SK-N-SH treated with all-trans-retinoic acid at 6 μM for 48 hours (cell line): ENCODE results near the gene DAAM2.

ENCODE experiments used
- ATAC-seq: fragments of 200-7000 bp; cut with Tn5 transposase; 3 replicates; pipeline ENCODE4 v1.9.1; 2020; ENCODE audit warnings: mild to moderate bottlenecking, moderate library complexity
- ARNTL ChIP-seq: fragments of 450-650 bp; formaldehyde crosslinking; IDR thresholded peaks from 2 replicates; pipeline ENCODE4 v1.5.0; 2020; ENCODE audit warnings: low read depth, mild to moderate bottlenecking, moderate library complexity, borderline replicate concordance
- BACH2 ChIP-seq: fragments of 250-450 bp; sonication (Bioruptor Pico); IDR thresholded peaks from 2 replicates; pipeline ENCODE4 v1.9.0; 2021; ENCODE audit warnings: mild to moderate bottlenecking, borderline replicate concordance
- CSDC2 ChIP-seq: fragments of 250-450 bp; sonication (Bioruptor Pico); IDR thresholded peaks from 2 replicates; pipeline ENCODE4 v1.5.0; 2020; ENCODE audit warnings: mild to moderate bottlenecking, moderate library complexity
- ESRRG ChIP-seq: fragments of 250-450 bp; sonication (Bioruptor Pico); IDR thresholded peaks from 2 replicates; pipeline ENCODE4 v1.6.1; 2021; ENCODE audit warnings: mild to moderate bottlenecking
- GLIS3 ChIP-seq: fragments of 250-450 bp; sonication (Bioruptor Pico); IDR thresholded peaks from 2 replicates; pipeline ENCODE4 v1.5.0; 2020; ENCODE audit warnings: mild to moderate bottlenecking, moderate library complexity
- ISL1 ChIP-seq: fragments of 250-450 bp; sonication (Bioruptor Pico); IDR thresholded peaks from 2 replicates; pipeline ENCODE4 v2.1.2; 2022; ENCODE audit warnings: mild to moderate bottlenecking, moderate library complexity
- OSR1 ChIP-seq: fragments of 250-450 bp; sonication (Bioruptor Pico); IDR thresholded peaks from 2 replicates; pipeline ENCODE4 v1.8.0; 2022; ENCODE audit warnings: moderate library complexity, mild to moderate bottlenecking, inconsistent platforms
- PPARA ChIP-seq: fragments of 250-450 bp; sonication (Bioruptor Pico); IDR thresholded peaks from 2 replicates; pipeline ENCODE4 v1.5.0; 2020; ENCODE audit warnings: mild to moderate bottlenecking, borderline replicate concordance
- RARB ChIP-seq: fragments of 250-450 bp; sonication (Bioruptor Pico); IDR thresholded peaks from 2 replicates; pipeline ENCODE4 v1.8.0; 2021; ENCODE audit warnings: mild to moderate bottlenecking, moderate library complexity
- SNAI2 ChIP-seq: fragments of 250-450 bp; sonication (Bioruptor Pico); IDR thresholded peaks from 2 replicates; pipeline ENCODE4 v1.5.0; 2020; ENCODE audit warnings: mild to moderate bottlenecking, moderate library complexity
- TCF4 ChIP-seq: fragments of 250-450 bp; sonication (Bioruptor Pico); IDR thresholded peaks from 2 replicates; pipeline ENCODE4 v1.8.0; 2021; ENCODE audit warnings: mild to moderate bottlenecking, moderate library complexity, borderline replicate concordance
- TOX ChIP-seq: fragments of 250-450 bp; sonication (Bioruptor Pico); IDR thresholded peaks from 2 replicates; pipeline ENCODE4 v1.8.0; 2021; ENCODE audit warnings: mild to moderate bottlenecking, moderate library complexity, borderline replicate concordance
- ZC3H10 ChIP-seq: fragments of 250-450 bp; sonication (Bioruptor Pico); IDR thresholded peaks from 2 replicates; pipeline ENCODE4 v1.5.1; 2021; ENCODE audit warnings: mild to moderate bottlenecking, moderate library complexity
- ZFP3 ChIP-seq: fragments of 250-450 bp; sonication (Bioruptor Pico); IDR thresholded peaks from 2 replicates; pipeline ENCODE4 v1.5.0; 2020; ENCODE audit warnings: mild to moderate bottlenecking, moderate library complexity
- ZFP30 ChIP-seq: fragments of 450-650 bp; formaldehyde crosslinking; IDR thresholded peaks from 2 replicates; pipeline ENCODE4 v1.5.0; 2022; ENCODE audit warnings: mild to moderate bottlenecking, moderate library complexity
- ZNF565 ChIP-seq: fragments of 450-650 bp; formaldehyde crosslinking; conservative IDR thresholded peaks from 2 replicates; pipeline ENCODE4 v1.5.0; 2020; ENCODE audit warnings: low read depth, mild to moderate bottlenecking, moderate library complexity
- ZNF70 ChIP-seq: fragments of 450-650 bp; formaldehyde crosslinking; IDR thresholded peaks from 2 replicates; pipeline ENCODE4 v1.5.0; 2020; ENCODE audit warnings: mild to moderate bottlenecking, moderate library complexity
- ZNF8 ChIP-seq: fragments of 450-650 bp; formaldehyde crosslinking; IDR thresholded peaks from 2 replicates; pipeline ENCODE4 v1.5.0; 2020; ENCODE audit warnings: mild to moderate bottlenecking, moderate library complexity
- TF ChIP-seq, protein P1 (sequence below): fragments of 250-450 bp; sonication (Bioruptor Pico); IDR thresholded peaks from 2 replicates; pipeline ENCODE4 v1.5.1; 2020; ENCODE audit warnings: low read depth, mild to moderate bottlenecking, moderate library complexity
- TF ChIP-seq, protein P2 (sequence below): fragments of 250-450 bp; sonication (Bioruptor Pico); IDR thresholded peaks from 2 replicates; pipeline ENCODE4 v1.5.0; 2020; ENCODE audit warnings: mild to moderate bottlenecking, moderate library complexity
- TF ChIP-seq, protein P3 (sequence below): fragments of 250-450 bp; sonication (Bioruptor Pico); IDR thresholded peaks from 2 replicates; pipeline ENCODE4 v1.8.0; 2020; ENCODE audit warnings: mild to moderate bottlenecking, moderate library complexity, borderline replicate concordance
- TF ChIP-seq, protein P4 (sequence below): fragments of 250-450 bp; sonication (Bioruptor Pico); IDR thresholded peaks from 2 replicates; pipeline ENCODE4 v1.8.0; 2021; ENCODE audit warnings: low read depth, mild to moderate bottlenecking, moderate library complexity, borderline replicate concordance

The DAAM2 gene

DNA sequence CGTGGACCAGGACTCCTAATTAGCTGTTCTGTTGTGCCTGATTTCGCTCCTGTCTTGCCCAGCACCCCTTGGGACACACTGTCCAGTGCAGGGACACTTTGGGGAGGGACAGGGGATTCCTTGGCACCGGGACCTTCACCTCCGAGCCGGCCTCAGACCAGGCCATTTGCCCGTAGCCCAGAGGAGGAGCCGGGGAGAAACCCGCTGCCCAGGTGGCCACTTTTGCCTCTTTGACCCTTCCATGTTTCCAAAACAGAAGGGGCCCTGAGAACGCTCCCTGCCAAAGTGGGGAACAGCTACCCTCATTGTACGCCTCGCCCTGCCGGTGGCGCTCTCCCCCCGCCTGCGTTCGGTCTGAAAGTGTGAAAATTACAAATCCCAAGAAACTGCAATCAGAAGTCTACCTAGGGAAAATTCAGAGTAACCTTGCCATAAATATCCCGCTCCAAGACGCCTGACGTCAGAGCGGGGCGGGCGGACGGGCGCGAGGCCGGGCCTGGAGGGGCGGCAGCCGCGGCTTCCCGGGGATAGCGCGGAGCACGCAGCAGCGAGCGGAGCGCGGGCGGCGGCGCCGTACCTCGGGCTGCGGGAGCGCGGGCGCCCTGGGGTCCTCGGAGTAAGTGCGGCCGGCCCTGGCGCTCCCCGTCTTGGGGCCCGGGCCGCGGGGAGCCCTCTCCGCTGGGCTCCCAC is at the start of gene DAAM2:
DAAM2 (plus strand) TSS at position 527 of the 690 bp plus-strand sequence. CDS start 63,927 bp downstream, outside the sequence.
- TF ChIP-seq OSR1 (CRISPR knock-in tag): no peak
- no peak for TF ChIP-seq TCF4 (CRISPR knock-in tag)
- TF ChIP-seq TOX (CRISPR knock-in tag): no peak
- TF ChIP-seq RARB: no peak
- no peak for TF ChIP-seq ESRRG (CRISPR knock-in tag)
- TF ChIP-seq ZNF565 (CRISPR knock-in tag): no peak
- TF ChIP-seq BACH2 (CRISPR knock-in tag): no peak
- TF ChIP-seq ZC3H10 (CRISPR knock-in tag): no peak
- TF ChIP-seq PPARA (CRISPR knock-in tag): no peak
- TF ChIP-seq CSDC2 (CRISPR knock-in tag): no peak
- TF ChIP-seq, protein P1, sequence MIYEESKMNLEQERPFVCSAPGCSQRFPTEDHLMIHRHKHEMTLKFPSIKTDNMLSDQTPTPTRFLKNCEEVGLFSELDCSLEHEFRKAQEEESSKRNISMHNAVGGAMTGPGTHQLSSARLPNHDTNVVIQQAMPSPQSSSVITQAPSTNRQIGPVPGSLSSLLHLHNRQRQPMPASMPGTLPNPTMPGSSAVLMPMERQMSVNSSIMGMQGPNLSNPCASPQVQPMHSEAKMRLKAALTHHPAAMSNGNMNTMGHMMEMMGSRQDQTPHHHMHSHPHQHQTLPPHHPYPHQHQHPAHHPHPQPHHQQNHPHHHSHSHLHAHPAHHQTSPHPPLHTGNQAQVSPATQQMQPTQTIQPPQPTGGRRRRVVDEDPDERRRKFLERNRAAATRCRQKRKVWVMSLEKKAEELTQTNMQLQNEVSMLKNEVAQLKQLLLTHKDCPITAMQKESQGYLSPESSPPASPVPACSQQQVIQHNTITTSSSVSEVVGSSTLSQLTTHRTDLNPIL (CRISPR knock-in tag): no peak
- TF ChIP-seq, protein P2, sequence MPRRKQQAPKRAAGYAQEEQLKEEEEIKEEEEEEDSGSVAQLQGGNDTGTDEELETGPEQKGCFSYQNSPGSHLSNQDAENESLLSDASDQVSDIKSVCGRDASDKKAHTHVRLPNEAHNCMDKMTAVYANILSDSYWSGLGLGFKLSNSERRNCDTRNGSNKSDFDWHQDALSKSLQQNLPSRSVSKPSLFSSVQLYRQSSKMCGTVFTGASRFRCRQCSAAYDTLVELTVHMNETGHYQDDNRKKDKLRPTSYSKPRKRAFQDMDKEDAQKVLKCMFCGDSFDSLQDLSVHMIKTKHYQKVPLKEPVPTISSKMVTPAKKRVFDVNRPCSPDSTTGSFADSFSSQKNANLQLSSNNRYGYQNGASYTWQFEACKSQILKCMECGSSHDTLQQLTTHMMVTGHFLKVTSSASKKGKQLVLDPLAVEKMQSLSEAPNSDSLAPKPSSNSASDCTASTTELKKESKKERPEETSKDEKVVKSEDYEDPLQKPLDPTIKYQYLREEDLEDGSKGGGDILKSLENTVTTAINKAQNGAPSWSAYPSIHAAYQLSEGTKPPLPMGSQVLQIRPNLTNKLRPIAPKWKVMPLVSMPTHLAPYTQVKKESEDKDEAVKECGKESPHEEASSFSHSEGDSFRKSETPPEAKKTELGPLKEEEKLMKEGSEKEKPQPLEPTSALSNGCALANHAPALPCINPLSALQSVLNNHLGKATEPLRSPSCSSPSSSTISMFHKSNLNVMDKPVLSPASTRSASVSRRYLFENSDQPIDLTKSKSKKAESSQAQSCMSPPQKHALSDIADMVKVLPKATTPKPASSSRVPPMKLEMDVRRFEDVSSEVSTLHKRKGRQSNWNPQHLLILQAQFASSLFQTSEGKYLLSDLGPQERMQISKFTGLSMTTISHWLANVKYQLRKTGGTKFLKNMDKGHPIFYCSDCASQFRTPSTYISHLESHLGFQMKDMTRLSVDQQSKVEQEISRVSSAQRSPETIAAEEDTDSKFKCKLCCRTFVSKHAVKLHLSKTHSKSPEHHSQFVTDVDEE: no peak
- TF ChIP-seq SNAI2 (CRISPR knock-in tag): no peak
- no peak for TF ChIP-seq ZNF8 (CRISPR knock-in tag)
- TF ChIP-seq ARNTL (CRISPR knock-in tag): no peak
- TF ChIP-seq ZFP30: no peak
- no peak for TF ChIP-seq ZFP3 (CRISPR knock-in tag)
- no peak for TF ChIP-seq GLIS3 (CRISPR knock-in tag)

DNA sequence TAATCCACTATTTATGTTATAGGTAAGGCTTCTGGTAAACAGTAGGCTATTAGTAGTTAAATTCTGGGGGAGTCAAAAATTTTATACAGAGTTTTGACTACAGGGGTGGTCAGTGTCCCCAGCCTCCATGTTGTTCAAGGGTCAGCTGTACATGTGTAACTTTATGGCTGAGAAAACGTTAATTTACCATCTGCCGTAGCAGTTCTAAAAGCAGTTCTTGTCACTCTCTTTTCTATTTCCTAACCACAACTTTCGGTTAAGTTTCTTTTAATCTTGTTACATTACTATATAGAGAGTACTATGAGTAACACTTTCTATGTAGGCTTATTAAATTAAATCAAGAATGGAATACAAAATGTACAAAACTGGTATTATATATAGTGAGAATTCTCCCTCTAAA is 45.4 kb upstream of the DAAM2 start:
- TF ChIP-seq TCF4 (CRISPR knock-in tag): no peak
- TF ChIP-seq RARB: no peak
- TF ChIP-seq ZNF565 (CRISPR knock-in tag): no peak
- TF ChIP-seq ZNF8 (CRISPR knock-in tag): no peak
- no peak for TF ChIP-seq CSDC2 (CRISPR knock-in tag)
- TF ChIP-seq, protein P1 (CRISPR knock-in tag): no peak
- TF ChIP-seq, protein P2: no peak
- no peak for TF ChIP-seq ESRRG (CRISPR knock-in tag)
- TF ChIP-seq, protein P3, sequence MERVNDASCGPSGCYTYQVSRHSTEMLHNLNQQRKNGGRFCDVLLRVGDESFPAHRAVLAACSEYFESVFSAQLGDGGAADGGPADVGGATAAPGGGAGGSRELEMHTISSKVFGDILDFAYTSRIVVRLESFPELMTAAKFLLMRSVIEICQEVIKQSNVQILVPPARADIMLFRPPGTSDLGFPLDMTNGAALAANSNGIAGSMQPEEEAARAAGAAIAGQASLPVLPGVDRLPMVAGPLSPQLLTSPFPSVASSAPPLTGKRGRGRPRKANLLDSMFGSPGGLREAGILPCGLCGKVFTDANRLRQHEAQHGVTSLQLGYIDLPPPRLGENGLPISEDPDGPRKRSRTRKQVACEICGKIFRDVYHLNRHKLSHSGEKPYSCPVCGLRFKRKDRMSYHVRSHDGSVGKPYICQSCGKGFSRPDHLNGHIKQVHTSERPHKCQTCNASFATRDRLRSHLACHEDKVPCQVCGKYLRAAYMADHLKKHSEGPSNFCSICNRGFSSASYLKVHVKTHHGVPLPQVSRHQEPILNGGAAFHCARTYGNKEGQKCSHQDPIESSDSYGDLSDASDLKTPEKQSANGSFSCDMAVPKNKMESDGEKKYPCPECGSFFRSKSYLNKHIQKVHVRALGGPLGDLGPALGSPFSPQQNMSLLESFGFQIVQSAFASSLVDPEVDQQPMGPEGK: no peak
- TF ChIP-seq, protein P4, sequence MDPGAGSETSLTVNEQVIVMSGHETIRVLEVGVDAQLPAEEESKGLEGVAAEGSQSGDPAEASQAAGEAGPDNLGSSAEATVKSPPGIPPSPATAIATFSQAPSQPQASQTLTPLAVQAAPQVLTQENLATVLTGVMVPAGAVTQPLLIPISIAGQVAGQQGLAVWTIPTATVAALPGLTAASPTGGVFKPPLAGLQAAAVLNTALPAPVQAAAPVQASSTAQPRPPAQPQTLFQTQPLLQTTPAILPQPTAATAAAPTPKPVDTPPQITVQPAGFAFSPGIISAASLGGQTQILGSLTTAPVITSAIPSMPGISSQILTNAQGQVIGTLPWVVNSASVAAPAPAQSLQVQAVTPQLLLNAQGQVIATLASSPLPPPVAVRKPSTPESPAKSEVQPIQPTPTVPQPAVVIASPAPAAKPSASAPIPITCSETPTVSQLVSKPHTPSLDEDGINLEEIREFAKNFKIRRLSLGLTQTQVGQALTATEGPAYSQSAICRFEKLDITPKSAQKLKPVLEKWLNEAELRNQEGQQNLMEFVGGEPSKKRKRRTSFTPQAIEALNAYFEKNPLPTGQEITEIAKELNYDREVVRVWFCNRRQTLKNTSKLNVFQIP (CRISPR knock-in tag): no peak
- no peak for TF ChIP-seq ZFP30
- TF ChIP-seq ISL1: no peak
- TF ChIP-seq ZFP3 (CRISPR knock-in tag): no peak
- no peak for TF ChIP-seq ZNF70 (CRISPR knock-in tag)
- no peak for TF ChIP-seq OSR1 (CRISPR knock-in tag)
- ATAC-seq: no peak

More for the DNA sequence above, at the start of gene DAAM2:
- peak; percentile 67 for ATAC-seq
